ENCODE results near the gene FTSJ1.

DNA sequence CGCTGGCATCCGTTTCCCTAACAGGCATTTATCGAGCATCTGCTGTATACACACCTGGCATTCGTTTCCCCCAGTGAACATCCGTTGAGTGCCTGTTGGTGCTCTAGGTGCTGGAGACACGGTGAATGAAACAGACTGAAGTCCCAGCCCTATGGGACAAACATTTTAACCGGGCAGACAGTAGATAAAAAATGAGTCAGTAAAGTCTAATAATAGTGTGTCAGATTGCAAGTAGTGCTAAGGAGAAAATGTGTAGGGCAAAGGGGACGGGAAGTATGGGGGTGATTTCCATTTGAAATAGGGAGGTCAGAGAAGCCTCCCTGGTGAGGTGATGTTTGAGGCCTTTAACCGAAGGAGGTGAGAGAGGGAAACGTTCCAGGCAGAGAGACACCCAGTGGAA, 40.3 kb downstream of the FTSJ1 start:
- no peak for TF ChIP-seq CTCF (IDR thresholded peaks at IDR 0.05; ENCODE audit: insufficient read depth, low read length, poor library complexity, severe bottlenecking)
- TF ChIP-seq EZH2phosphoT487 (conservative IDR thresholded peaks at IDR 0.05; ENCODE audit: low read length), result no peak

All from SU-DHL-6 (cell line).